Testis (tissue), 2 donors: ENCODE results near the gene P2RX6.

Experiments
- POLR2A ChIP-seq: fragments of 450-650 bp; IDR thresholded peaks from one replicate; pipeline ENCODE4 v1.6.1; 2017; ENCODE audit warnings: antibody characterized with exemption, mild to moderate bottlenecking, moderate library complexity
- TF ChIP-seq, protein P1 (sequence below), 3 experiments: fragments of 450-650 bp in 2 of 3; fragments of 200-600 bp in 1 of 3; sonication (generic) in 1 of 3; IDR thresholded peaks; one replicate each; pipeline ENCODE4 v1.5.1; 2016 to 2019; ENCODE audit warnings: antibody characterized with exemption in 3 of 3, mild to moderate bottlenecking in 2 of 3, moderate library complexity in 1 of 3

DNA sequence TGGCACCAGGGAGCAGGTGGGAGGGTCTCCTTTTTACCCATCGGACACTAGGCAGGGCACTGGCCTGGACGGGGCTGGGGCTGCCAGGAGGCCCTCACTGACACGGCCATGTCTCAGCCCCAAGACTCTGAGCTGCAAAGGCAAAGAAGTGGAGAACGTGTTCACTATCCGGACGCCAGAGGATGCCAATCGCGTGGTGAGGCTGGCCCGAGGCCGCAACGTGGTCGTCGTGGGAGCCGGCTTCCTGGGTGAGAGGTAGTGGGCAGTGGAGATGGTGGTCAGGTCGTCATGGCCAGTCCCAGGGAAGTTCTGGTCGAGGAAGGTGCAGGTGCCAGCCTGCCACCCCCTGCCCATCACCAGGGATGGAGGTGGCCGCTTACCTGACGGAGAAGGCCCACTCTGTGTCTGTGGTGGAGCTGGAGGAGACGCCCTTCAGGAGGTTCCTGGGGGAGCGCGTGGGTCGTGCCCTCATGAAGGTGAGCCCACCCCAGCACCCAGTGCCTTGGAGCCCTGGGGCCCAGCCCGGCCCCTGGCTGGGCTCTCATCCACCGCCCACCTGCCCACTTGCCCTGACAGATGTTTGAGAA is 38.6 kb upstream of the P2RX6 start:
- TF ChIP-seq, protein P1, sequence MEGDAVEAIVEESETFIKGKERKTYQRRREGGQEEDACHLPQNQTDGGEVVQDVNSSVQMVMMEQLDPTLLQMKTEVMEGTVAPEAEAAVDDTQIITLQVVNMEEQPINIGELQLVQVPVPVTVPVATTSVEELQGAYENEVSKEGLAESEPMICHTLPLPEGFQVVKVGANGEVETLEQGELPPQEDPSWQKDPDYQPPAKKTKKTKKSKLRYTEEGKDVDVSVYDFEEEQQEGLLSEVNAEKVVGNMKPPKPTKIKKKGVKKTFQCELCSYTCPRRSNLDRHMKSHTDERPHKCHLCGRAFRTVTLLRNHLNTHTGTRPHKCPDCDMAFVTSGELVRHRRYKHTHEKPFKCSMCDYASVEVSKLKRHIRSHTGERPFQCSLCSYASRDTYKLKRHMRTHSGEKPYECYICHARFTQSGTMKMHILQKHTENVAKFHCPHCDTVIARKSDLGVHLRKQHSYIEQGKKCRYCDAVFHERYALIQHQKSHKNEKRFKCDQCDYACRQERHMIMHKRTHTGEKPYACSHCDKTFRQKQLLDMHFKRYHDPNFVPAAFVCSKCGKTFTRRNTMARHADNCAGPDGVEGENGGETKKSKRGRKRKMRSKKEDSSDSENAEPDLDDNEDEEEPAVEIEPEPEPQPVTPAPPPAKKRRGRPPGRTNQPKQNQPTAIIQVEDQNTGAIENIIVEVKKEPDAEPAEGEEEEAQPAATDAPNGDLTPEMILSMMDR (IDR thresholded peaks at IDR 0.05) = no peak
- no peak for TF ChIP-seq POLR2A
